HepG2 (cell line): Measurements from ENCODE around the gene FMNL2.

Experiments used
- GTF2F1 ChIP-seq: fragments of 150-350 bp; IDR thresholded peaks from 2 replicates; pipeline ENCODE4 v1.6.1; 2014; ENCODE audit warnings: low read length
- POLR2AphosphoS5 ChIP-seq: IDR thresholded peaks from 2 replicates; pipeline ENCODE4 v1.6.1; 2012; ENCODE audit warnings: low read depth, low read length
- TAF1 ChIP-seq: sonication (generic); formaldehyde crosslinking; IDR thresholded peaks from 2 replicates; pipeline ENCODE4 v1.4.0; 2020; ENCODE audit warnings: missing genetic modification reagents
- ZNF549 ChIP-seq: sonication (generic); formaldehyde crosslinking; IDR thresholded peaks from 2 replicates; pipeline ENCODE4 v1.5.0; 2020; ENCODE audit warnings: missing genetic modification reagents
- TF ChIP-seq, protein P1 (sequence below), 2 experiments: IDR thresholded peaks; 2 replicates each; pipeline ENCODE4 v1.6.1; 2011 to 2012; ENCODE audit warnings: low read length in 2 of 2, borderline replicate concordance in 1 of 2, low read depth in 1 of 2, mild to moderate bottlenecking in 1 of 2, moderate library complexity in 1 of 2
- TF ChIP-seq, protein P2 (sequence below): sonication (generic); formaldehyde crosslinking; IDR thresholded peaks from 2 replicates; pipeline ENCODE4 v1.5.0; 2020; ENCODE audit warnings: mild to moderate bottlenecking, missing genetic modification reagents, moderate library complexity
- TF ChIP-seq, protein P3 (sequence below): sonication (generic); formaldehyde crosslinking; IDR thresholded peaks from 2 replicates; pipeline ENCODE4 v1.5.0; 2020; ENCODE audit warnings: missing genetic modification reagents, mild to moderate bottlenecking, borderline replicate concordance

DNA sequence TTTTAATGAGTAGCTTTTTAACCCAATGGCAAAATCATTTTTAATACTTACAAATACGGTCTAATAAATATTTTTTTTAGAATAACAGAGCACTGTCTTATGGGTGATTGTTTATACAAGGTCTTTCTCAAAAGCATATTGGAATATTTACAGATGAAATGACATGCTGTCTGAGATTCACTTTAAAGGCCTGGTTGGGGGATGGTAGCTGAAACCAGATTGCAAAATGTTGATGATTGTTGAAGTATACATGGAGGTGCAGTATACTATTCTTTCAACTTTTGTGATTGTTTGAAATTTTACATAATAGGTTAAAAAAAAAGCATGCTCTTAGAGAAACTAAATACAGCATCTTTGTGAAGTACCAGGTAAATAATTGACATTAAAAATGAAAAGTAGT lies 111.2 kb downstream of the FMNL2 start:
- TF ChIP-seq, protein P1, sequence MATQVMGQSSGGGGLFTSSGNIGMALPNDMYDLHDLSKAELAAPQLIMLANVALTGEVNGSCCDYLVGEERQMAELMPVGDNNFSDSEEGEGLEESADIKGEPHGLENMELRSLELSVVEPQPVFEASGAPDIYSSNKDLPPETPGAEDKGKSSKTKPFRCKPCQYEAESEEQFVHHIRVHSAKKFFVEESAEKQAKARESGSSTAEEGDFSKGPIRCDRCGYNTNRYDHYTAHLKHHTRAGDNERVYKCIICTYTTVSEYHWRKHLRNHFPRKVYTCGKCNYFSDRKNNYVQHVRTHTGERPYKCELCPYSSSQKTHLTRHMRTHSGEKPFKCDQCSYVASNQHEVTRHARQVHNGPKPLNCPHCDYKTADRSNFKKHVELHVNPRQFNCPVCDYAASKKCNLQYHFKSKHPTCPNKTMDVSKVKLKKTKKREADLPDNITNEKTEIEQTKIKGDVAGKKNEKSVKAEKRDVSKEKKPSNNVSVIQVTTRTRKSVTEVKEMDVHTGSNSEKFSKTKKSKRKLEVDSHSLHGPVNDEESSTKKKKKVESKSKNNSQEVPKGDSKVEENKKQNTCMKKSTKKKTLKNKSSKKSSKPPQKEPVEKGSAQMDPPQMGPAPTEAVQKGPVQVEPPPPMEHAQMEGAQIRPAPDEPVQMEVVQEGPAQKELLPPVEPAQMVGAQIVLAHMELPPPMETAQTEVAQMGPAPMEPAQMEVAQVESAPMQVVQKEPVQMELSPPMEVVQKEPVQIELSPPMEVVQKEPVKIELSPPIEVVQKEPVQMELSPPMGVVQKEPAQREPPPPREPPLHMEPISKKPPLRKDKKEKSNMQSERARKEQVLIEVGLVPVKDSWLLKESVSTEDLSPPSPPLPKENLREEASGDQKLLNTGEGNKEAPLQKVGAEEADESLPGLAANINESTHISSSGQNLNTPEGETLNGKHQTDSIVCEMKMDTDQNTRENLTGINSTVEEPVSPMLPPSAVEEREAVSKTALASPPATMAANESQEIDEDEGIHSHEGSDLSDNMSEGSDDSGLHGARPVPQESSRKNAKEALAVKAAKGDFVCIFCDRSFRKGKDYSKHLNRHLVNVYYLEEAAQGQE (IDR thresholded peaks at IDR 0.05; ENCODE audit: borderline replicate concordance in 1 of 2, low read depth in 1 of 2, low read length in 2 of 2), result no peak
- TF ChIP-seq, protein P2, sequence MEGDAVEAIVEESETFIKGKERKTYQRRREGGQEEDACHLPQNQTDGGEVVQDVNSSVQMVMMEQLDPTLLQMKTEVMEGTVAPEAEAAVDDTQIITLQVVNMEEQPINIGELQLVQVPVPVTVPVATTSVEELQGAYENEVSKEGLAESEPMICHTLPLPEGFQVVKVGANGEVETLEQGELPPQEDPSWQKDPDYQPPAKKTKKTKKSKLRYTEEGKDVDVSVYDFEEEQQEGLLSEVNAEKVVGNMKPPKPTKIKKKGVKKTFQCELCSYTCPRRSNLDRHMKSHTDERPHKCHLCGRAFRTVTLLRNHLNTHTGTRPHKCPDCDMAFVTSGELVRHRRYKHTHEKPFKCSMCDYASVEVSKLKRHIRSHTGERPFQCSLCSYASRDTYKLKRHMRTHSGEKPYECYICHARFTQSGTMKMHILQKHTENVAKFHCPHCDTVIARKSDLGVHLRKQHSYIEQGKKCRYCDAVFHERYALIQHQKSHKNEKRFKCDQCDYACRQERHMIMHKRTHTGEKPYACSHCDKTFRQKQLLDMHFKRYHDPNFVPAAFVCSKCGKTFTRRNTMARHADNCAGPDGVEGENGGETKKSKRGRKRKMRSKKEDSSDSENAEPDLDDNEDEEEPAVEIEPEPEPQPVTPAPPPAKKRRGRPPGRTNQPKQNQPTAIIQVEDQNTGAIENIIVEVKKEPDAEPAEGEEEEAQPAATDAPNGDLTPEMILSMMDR (CRISPR knock-in tag), result no peak
- no peak for TF ChIP-seq ZNF549 (CRISPR knock-in tag)
- no peak for TF ChIP-seq GTF2F1
- TF ChIP-seq, protein P3, sequence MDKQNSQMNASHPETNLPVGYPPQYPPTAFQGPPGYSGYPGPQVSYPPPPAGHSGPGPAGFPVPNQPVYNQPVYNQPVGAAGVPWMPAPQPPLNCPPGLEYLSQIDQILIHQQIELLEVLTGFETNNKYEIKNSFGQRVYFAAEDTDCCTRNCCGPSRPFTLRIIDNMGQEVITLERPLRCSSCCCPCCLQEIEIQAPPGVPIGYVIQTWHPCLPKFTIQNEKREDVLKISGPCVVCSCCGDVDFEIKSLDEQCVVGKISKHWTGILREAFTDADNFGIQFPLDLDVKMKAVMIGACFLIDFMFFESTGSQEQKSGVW (CRISPR knock-in tag), result no peak
- TF ChIP-seq TAF1 (CRISPR knock-in tag), result no peak
- no peak for TF ChIP-seq POLR2AphosphoS5
